Spleen (tissue), 11 donors: ENCODE results near the gene TACC3. TPM values are rescaled to one million over a fixed set of nuclear protein-coding genes. Genes with fewer than 3 reads are reported as not detected.
A peak's percentile ranks its signal among the peaks of the same experiment; 100 is the strongest.

ENCODE experiments used
- DNase-seq: peaks from one replicate; pipeline ENCODE4 v3.0.0-alpha.2; 2020
- H3K27ac ChIP-seq, 8 donors: fragments of 200-600 bp; sonication (generic) in 7 of 8; 1 replicate in 4 of 8; 2 replicates in 4 of 8; pipeline versions ENCODE4 v1.5.0 to v1.8.0; 2016 to 2021; ENCODE audit warnings: inconsistent platforms in 4 of 8, mild to moderate bottlenecking in 4 of 8, moderate library complexity in 1 of 8
- H3K27me3 ChIP-seq, 7 donors: fragments of 200-600 bp; sonication (generic) in 6 of 7; replicated peaks in 1 of 7; 1 replicate in 4 of 7; 2 replicates in 3 of 7; pipeline versions ENCODE4 v1.5.0 to v1.8.0; 2016 to 2021; ENCODE audit warnings: inconsistent platforms in 3 of 7, mild to moderate bottlenecking in 1 of 7
- H3K36me3 ChIP-seq, 6 donors: fragments of 200-600 bp; sonication (generic) in 5 of 6; 1 replicate in 4 of 6; 2 replicates in 2 of 6; pipeline versions ENCODE4 v1.5.0 to v1.8.0; 2016 to 2021; ENCODE audit warnings: inconsistent platforms in 2 of 6
- H3K4me1 ChIP-seq, 6 donors: fragments of 200-600 bp; sonication (generic) in 5 of 6; 1 replicate in 3 of 6; 2 replicates in 3 of 6; pipeline versions ENCODE4 v1.5.0 to v1.8.0; 2016 to 2021; ENCODE audit warnings: inconsistent platforms in 3 of 6
- H3K4me3 ChIP-seq, 8 donors: fragments of 200-600 bp; sonication (generic) in 7 of 8; 1 replicate in 4 of 8; 2 replicates in 4 of 8; pipeline versions ENCODE4 v1.5.0 to v1.8.0; 2016 to 2021; ENCODE audit warnings: inconsistent platforms in 4 of 8, mild to moderate bottlenecking in 4 of 8, moderate library complexity in 2 of 8
- H3K9me3 ChIP-seq, 8 donors: fragments of 200-600 bp; sonication (generic) in 7 of 8; 1 replicate in 4 of 8; 2 replicates in 4 of 8; pipeline versions ENCODE4 v1.5.0 to v1.8.0; 2016 to 2021; ENCODE audit warnings: inconsistent platforms in 4 of 8
- POLR2A ChIP-seq, 3 donors: fragments of 450-650 bp; IDR thresholded peaks; one replicate each; pipeline ENCODE4 v1.5.1; 2017; ENCODE audit warnings: antibody characterized with exemption in 3 of 3, mild to moderate bottlenecking in 1 of 3
- POLR2AphosphoS5 ChIP-seq, 3 donors: sonication (generic); formaldehyde crosslinking; IDR thresholded peaks; one replicate each; pipeline ENCODE4 v1.5.1; 2017; ENCODE audit warnings: antibody characterized with exemption in 3 of 3
- WGBS, 5 donors: extraction: QIAGEN DNeasy Blood & Tissue Kit in 3 of 5; methylation state at CpG; one replicate each; pipeline versions ENCODE4 v1.1.5 to v1.1.7; 2013 to 2018; 5-methylcytosine and 5-hydroxymethylcytosine counted together
- intact Hi-C: fragments of 100-400 bp; cut with DNase I; formaldehyde crosslinking; loops from one replicate; pipeline ENCODE4 v1.15.0; 2023; ENCODE audit warnings: low total_unique reads
- polyA plus RNA-seq, 3 donors: library from polyadenylated mRNA; stranded (reverse); fragments of 200-250 nt; gene quantifications; one replicate each; pipeline ENCODE4 v1.2.1, GENCODE V29; 2013
- total RNA-seq, 7 donors: library from RNA; depleted of rRNA in 3 of 7; stranded (reverse); fragments of >200 nt in 3 of 7; fragmentation: NEBNext Ultra II Directional in 4 of 7; extraction: Animal tissue kit (Norgen Biotek cat#: 25700) in 4 of 7; gene quantifications; one replicate each; pipeline versions ENCODE4 v1.1.0 to v1.2.1, GENCODE V29; 2016 to 2021
- TF ChIP-seq, protein P1 (sequence below), 11 experiments: fragments of 200-600 bp in 7 of 11; fragments of 450-650 bp in 4 of 11; sonication (generic) in 4 of 11; IDR thresholded peaks in 8 of 11; conservative IDR thresholded peaks in 3 of 11; 1 replicate in 7 of 11; 2 replicates in 4 of 11; pipeline versions ENCODE4 v1.4.0 to v1.8.0; 2016 to 2021; ENCODE audit warnings: antibody characterized with exemption in 11 of 11, inconsistent platforms in 4 of 11, mild to moderate bottlenecking in 1 of 11
- donor health status: healthy with polysubstance abuse.
- donor health status: DM: no; HTN: no; CAD: no; lungs with moderate emphysema.
- donor health status: DM: no; HTN: no; CAD: no.
- donor health status: Bipolar disorder and iron deficiency.
- donor health status: healthy.
- donor health status: DM: no; HTN: no; CAD: no.
- donor health status: DM: yes; HTN: yes; CAD: no.

TACC3 gene
- total and polyA plus RNA-seq, 10 donors = 33.3 to 84.4 (median 53.4) TPM

DNA sequence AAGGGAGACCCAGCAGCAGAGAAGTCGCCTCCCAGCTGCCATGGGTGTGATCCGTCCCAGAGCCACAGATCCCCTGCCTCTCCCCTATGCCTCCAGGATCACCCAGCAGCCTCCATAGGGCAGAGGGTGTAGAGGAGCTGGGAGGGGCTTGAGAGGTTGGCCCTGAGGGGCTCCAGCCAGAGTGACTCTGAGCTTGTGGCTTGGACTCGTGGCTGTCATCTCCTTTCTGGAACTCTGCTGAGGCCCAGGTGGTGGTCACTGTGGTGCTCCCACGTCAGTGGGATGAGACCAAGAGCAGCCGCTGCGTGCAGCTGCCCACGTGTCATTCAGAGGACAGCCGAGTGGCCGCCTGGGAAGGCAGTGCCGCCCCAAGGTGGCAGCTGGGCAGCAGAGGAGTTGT is 4.2 kb downstream of the TACC3 start:
- peak; percentile 76 for DNase-seq
- 84 to 93% (median 91%) methylated on average over 4 to 10 of the region's 10 CpGs for WGBS, 5 donors
- Histone ChIP-seq H3K27ac (peak overlapping the region in 5 of 8 donors; percentile 13 to 100 (median 83)), H3K4me3 (peak overlapping the region in 1 of 8 donors; percentile 52), H3K27me3 (no peaks in the 10 kb centered on the region), H3K36me3 (peaks cover 0 to 67% (median 25%) of the 10 kb centered on the region in 6 donors), H3K4me1 (peaks cover 40 to 93% (median 88%) of the 10 kb centered on the region in 6 donors), H3K9me3 (no peaks in the 10 kb centered on the region)
- TF ChIP-seq POLR2A (IDR thresholded peaks at IDR 0.05) (no peak), POLR2AphosphoS5 (IDR thresholded peaks at IDR 0.05) (no peak)
- TF ChIP-seq, protein P1, sequence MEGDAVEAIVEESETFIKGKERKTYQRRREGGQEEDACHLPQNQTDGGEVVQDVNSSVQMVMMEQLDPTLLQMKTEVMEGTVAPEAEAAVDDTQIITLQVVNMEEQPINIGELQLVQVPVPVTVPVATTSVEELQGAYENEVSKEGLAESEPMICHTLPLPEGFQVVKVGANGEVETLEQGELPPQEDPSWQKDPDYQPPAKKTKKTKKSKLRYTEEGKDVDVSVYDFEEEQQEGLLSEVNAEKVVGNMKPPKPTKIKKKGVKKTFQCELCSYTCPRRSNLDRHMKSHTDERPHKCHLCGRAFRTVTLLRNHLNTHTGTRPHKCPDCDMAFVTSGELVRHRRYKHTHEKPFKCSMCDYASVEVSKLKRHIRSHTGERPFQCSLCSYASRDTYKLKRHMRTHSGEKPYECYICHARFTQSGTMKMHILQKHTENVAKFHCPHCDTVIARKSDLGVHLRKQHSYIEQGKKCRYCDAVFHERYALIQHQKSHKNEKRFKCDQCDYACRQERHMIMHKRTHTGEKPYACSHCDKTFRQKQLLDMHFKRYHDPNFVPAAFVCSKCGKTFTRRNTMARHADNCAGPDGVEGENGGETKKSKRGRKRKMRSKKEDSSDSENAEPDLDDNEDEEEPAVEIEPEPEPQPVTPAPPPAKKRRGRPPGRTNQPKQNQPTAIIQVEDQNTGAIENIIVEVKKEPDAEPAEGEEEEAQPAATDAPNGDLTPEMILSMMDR (IDR thresholded peaks at IDR 0.05 in 8 of 11, conservative IDR thresholded peaks at IDR 0.05 in 3 of 11) = no peak
- intact Hi-C loops = loop anchor here (5.0 kb wide), 1 partner anchor 33 kb away; no protein-coding TSS in a partner anchor

DNA sequence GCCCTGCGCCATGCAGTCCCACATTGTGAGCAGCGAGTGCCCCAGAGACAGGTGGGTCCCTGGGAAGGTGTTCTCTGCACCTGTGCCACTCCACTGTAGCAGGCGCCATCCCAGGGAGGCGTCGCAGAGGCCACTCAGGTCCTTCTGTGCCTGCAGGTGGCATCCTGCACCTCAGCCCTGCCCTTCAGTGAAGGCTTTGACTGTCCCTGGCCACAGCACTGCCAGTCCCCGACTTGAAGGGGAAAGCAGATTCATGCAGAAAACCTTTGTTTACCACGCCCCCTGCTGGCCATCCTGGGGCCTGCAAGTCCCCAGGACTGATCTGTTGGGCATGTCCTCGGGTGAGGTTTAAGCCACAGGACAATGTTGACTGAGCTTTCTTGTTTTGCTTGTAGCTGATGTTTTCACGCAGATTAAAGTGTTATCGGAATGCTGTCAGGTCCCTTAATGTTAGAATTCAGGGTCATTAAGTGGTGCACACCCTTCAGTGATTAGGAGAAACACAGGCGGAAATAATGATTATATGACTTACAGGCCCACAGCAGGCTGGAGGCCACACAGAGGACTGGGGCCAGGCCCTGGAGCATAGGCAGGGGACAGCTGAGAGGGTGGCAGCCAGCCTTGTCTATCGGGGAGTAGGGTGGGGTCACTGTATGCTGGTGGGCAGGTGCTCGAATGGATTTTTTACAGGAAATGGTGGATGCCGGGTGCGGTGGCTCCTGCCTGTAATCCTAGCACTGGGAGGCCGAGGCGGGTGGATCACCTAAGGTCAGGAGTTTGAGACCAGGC is 5.0 kb downstream of the TACC3 start:
- Histone ChIP-seq H3K9me3 (no peaks in the 10 kb centered on the region), H3K27ac (peak overlapping the region in 7 of 8 donors; percentile 14 to 100 (median 82)), H3K4me1 (peaks cover 42 to 100% (median 93%) of the 10 kb centered on the region in 6 donors), H3K36me3 (peaks cover 0 to 75% (median 32%) of the 10 kb centered on the region in 6 donors), H3K27me3 (no peaks in the 10 kb centered on the region), H3K4me3 (peak overlapping the region in 3 of 8 donors; percentile 12 to 52 (median 18))
- TF ChIP-seq POLR2AphosphoS5 (IDR thresholded peaks at IDR 0.05) = peak; percentile 32 to 55 (median 54)
- TF ChIP-seq POLR2A (IDR thresholded peaks at IDR 0.05) = no peak
- TF ChIP-seq, protein P1 (IDR thresholded peaks at IDR 0.05 in 8 of 11, conservative IDR thresholded peaks at IDR 0.05 in 3 of 11) = peak; percentile 96 to 100 (median 99)
- 46 to 60% (median 50%) methylated on average over 11 to 17 of the region's 17 CpGs for WGBS, 5 donors
- intact Hi-C loops = loop anchor here (5.0 kb wide), 1 partner anchor 34 kb away; no protein-coding TSS in a partner anchor
- peak; percentile 97 for DNase-seq

DNA sequence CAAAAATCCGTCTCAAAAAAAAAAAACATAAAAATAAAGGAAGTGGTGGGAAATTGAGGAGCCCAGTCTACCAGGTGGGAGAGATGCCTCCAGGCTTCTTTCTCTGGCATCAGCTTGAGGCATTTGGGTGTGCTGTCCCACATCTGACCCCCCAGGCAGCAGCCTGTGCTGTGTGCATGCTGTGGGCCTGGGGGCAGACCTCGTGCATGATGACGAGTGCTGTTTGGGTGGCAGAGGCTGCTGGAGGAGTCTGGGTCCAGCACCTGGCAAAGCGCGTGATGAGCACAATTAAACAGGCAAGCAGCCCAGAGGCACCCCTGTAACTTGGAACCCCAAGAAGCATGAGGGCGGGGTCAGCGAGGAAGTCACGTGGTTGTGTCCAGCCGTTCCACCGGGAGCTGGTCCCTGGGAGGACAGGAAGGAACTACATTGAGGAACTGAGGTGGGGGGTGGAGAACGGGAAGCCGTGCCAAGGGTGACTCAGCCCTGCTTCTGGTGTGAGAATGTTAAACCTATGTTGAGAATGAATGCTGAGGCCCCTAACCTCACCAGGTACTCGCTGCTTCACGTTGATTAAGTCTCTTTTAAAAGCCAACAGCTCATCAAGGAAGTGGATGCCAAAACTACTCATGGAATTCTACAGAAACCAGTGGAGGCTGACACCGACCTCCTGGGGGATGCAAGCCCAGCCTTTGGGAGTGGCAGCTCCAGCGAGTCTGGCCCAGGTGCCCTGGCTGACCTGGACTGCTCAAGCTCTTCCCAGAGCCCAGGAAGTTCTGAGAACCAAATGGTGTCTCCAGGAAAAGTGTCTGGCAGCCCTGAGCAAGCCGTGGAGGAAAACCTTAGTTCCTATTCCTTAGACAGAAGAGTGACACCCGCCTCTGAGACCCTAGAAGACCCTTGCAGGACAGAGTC is 6.1 kb downstream of the TACC3 start:
- WGBS, 5 donors = 31 to 46% (median 42%) methylated on average over 17 to 18 of the region's 18 CpGs
- TF ChIP-seq POLR2AphosphoS5 (IDR thresholded peaks at IDR 0.05) (peak; percentile 56 to 70 (median 69)), POLR2A (IDR thresholded peaks at IDR 0.05) (no peak)
- intact Hi-C loops = loop anchor here (5.0 kb wide), 1 partner anchor 35 kb away; no protein-coding TSS in a partner anchor
- Histone ChIP-seq H3K27me3 (no peaks in the 10 kb centered on the region), H3K4me1 (peaks cover 33 to 91% (median 83%) of the 10 kb centered on the region in 6 donors), H3K27ac (peak overlapping the region; percentile 14 to 100 (median 74)), H3K4me3 (peak overlapping the region in 5 of 8 donors; percentile 11 to 52 (median 18)), H3K9me3 (no peaks in the 10 kb centered on the region), H3K36me3 (peaks cover 0 to 85% (median 39%) of the 10 kb centered on the region in 6 donors)
- DNase-seq = peak; percentile 90
